SK-N-SH (cell line): ENCODE measurements around the gene GZMH. TPM values are rescaled to one million over a fixed set of nuclear protein-coding genes. Genes with fewer than 3 reads are reported as not detected.

Experiments
- CTCF ChIA-PET: fragments of 300-600, 350-600 bp; formaldehyde crosslinking; extraction: SDS; loops from one replicate; lab custom pipeline; 2021; lab: Yijun Ruan, JAX
- POLR2A ChIA-PET: fragments of 350-600 bp; sonication (Branson Sonifier 250); formaldehyde crosslinking; extraction: SDS; loops from one replicate; lab custom pipeline; 2020; ENCODE audit warnings: antibody characterized with exemption, inconsistent platforms; lab: Yijun Ruan, JAX
- DNase-seq: peaks from one replicate; pipeline ENCODE4 v3.0.0; 2012
- H2AFZ ChIP-seq: fragments of 200-600 bp; sonication (generic); 2 replicates; pipeline ENCODE4 v1.8.1; 2016; ENCODE audit warnings: antibody characterized with exemption, mild to moderate bottlenecking, low read depth
- H3F3A ChIP-seq: fragments of 200-600 bp; sonication (generic); replicated peaks from 2 replicates; pipeline ENCODE3; 2016; ENCODE audit warnings: antibody characterized with exemption, mild to moderate bottlenecking; ENCODE audit not compliant: insufficient read depth
- H3K27ac ChIP-seq, 2 experiments: fragments of 200-500 bp in 1 of 2; fragments of 200-600 bp in 1 of 2; sonication (Bioruptor generic) in 1 of 2; sonication (generic), shearing (Covaris generic) in 1 of 2; 2 replicates each; pipeline versions ENCODE4 v1.5.1 to v1.6.1; 2014 to 2016; ENCODE audit warnings: low read depth in 2 of 2, inconsistent platforms in 1 of 2, low read length in 1 of 2, mild to moderate bottlenecking in 1 of 2, mixed read lengths in 1 of 2
- H3K27me3 ChIP-seq: fragments of 200-600 bp; sonication (generic), shearing (Covaris generic); 2 replicates; pipeline ENCODE4 v1.6.1; 2016; ENCODE audit warnings: mixed run types; ENCODE audit not compliant: insufficient read depth
- H3K36me3 ChIP-seq, 2 experiments: fragments of 200-500 bp in 1 of 2; fragments of 200-600 bp in 1 of 2; sonication (Bioruptor generic) in 1 of 2; sonication (generic) in 1 of 2; replicated peaks in 1 of 2; 2 replicates each; pipeline versions ENCODE3 to v1.5.1; 2014 to 2016; ENCODE audit warnings: low read length in 1 of 2, mild to moderate bottlenecking in 1 of 2; ENCODE audit not compliant: insufficient read depth in 2 of 2, control insufficient read depth in 1 of 2
- H3K4me1 ChIP-seq, 2 experiments: fragments of 200-500 bp in 1 of 2; fragments of 200-600 bp in 1 of 2; sonication (Bioruptor generic) in 1 of 2; sonication (generic), shearing (Covaris generic) in 1 of 2; 2 replicates each; pipeline versions ENCODE4 v1.5.1 to v1.6.1; 2014 to 2016; ENCODE audit warnings: low read depth in 1 of 2, low read length in 1 of 2, mixed run types in 1 of 2; ENCODE audit not compliant: insufficient read depth in 2 of 2, control insufficient read depth in 1 of 2
- H3K4me2 ChIP-seq: fragments of 200-600 bp; sonication (generic), shearing (Covaris generic); 2 replicates; pipeline ENCODE4 v1.6.1; 2017; ENCODE audit warnings: mixed run types
- H3K4me3 ChIP-seq, 2 experiments: fragments of 200-500 bp in 1 of 2; fragments of 200-600 bp in 1 of 2; sonication (Bioruptor generic) in 1 of 2; sonication (generic), shearing (Covaris generic) in 1 of 2; 2 replicates each; pipeline versions ENCODE4 v1.5.1 to v1.8.1; 2014 to 2016; ENCODE audit warnings: low read depth in 2 of 2, inconsistent platforms in 1 of 2, low read length in 1 of 2, mild to moderate bottlenecking in 1 of 2, mixed read lengths in 1 of 2, moderate library complexity in 1 of 2
- H3K79me2 ChIP-seq: fragments of 200-600 bp; sonication (generic); 2 replicates; pipeline ENCODE4 v1.8.1; 2017; ENCODE audit warnings: mild to moderate bottlenecking; ENCODE audit not compliant: insufficient read depth
- H3K9ac ChIP-seq: fragments of 200-600 bp; sonication (generic); 2 replicates; pipeline ENCODE4 v1.6.1; 2017; ENCODE audit warnings: mixed run types
- H3K9me2 ChIP-seq: fragments of 200-600 bp; sonication (generic); 2 replicates; pipeline ENCODE4 v1.6.1; 2017; ENCODE audit warnings: mixed run types
- H3K9me3 ChIP-seq: fragments of 200-600 bp; sonication (generic); 2 replicates; pipeline ENCODE4 v1.6.1; 2017; ENCODE audit warnings: mixed run types, mild to moderate bottlenecking, moderate library complexity
- H4K20me1 ChIP-seq: fragments of 200-600 bp; sonication (generic); 2 replicates; pipeline ENCODE4 v1.6.1; 2017; ENCODE audit warnings: mild to moderate bottlenecking, mixed run types; ENCODE audit not compliant: insufficient read depth
- EZH2phosphoT487 ChIP-seq: fragments of 200-600 bp; sonication (generic); IDR thresholded peaks from 2 replicates; pipeline ENCODE4 v1.6.1; 2017; ENCODE audit warnings: low read depth, mixed run types, mild to moderate bottlenecking, antibody characterized with exemption, moderate library complexity, borderline replicate concordance
- FOXJ3 ChIP-seq: sonication (generic); formaldehyde crosslinking; IDR thresholded peaks from 2 replicates; pipeline ENCODE4 v1.5.1; 2020; ENCODE audit warnings: mild to moderate bottlenecking, missing genetic modification reagents
- GABPA ChIP-seq: IDR thresholded peaks from 2 replicates; pipeline ENCODE4 v1.4.0; 2012; ENCODE audit warnings: low read depth, mild to moderate bottlenecking
- JUND ChIP-seq: IDR thresholded peaks from 2 replicates; pipeline ENCODE4 v1.4.0; 2012
- RAD21 ChIP-seq: IDR thresholded peaks from 2 replicates; pipeline ENCODE4 v1.6.1; 2012; ENCODE audit warnings: mild to moderate bottlenecking, low read length
- RFX5 ChIP-seq: IDR thresholded peaks from 2 replicates; pipeline ENCODE4 v1.6.1; 2012; ENCODE audit warnings: mild to moderate bottlenecking, improper control_type of control experiment, low read length
- TAF1 ChIP-seq: IDR thresholded peaks from 2 replicates; pipeline ENCODE4 v1.6.1; 2012; ENCODE audit warnings: low read depth, mild to moderate bottlenecking, low read length, moderate library complexity, borderline replicate concordance
- WGBS: methylation state at CpG from one replicate; pipeline ENCODE4 v1.1.6; 2017; ENCODE audit warnings: low lambda C conversion rate; 5-methylcytosine and 5-hydroxymethylcytosine counted together
- polyA plus RNA-seq, 3 experiments: library from polyadenylated mRNA; depleted of rRNA; stranded (reverse); fragments of >200 nt; gene quantifications; 2 replicates each; pipeline ENCODE4 v1.2.3, GENCODE V29; 2012
- TF ChIP-seq, protein P1 (sequence below): IDR thresholded peaks from 2 replicates; pipeline ENCODE4 v1.4.0; 2012; ENCODE audit warnings: low read depth, borderline replicate concordance

Gene GZMH
- polyA plus RNA-seq, 1 of the 3 experiments (the other 2 are of a cell fraction), result not detected

DNA sequence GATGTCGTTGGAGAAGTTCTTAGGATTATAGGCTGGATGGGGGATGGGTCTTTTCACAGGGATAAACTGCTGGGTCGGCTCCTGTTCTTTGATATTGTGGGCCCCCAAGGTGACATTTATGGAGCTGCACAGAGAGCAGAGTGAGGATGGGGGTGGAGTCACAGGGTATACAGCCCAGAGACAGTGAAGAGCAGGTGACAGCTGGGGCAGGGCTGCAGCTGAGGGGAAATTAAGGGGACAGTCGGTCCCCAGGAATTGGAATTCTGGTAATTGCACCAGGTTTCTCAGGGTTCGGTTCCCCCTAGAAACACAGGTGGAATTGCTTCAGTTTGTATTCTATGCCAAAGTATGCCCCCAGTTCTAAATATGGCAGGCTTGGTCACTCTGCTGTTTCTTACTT lies 22.9 kb upstream of the GZMH start (continued):
- TF ChIP-seq, protein P1, sequence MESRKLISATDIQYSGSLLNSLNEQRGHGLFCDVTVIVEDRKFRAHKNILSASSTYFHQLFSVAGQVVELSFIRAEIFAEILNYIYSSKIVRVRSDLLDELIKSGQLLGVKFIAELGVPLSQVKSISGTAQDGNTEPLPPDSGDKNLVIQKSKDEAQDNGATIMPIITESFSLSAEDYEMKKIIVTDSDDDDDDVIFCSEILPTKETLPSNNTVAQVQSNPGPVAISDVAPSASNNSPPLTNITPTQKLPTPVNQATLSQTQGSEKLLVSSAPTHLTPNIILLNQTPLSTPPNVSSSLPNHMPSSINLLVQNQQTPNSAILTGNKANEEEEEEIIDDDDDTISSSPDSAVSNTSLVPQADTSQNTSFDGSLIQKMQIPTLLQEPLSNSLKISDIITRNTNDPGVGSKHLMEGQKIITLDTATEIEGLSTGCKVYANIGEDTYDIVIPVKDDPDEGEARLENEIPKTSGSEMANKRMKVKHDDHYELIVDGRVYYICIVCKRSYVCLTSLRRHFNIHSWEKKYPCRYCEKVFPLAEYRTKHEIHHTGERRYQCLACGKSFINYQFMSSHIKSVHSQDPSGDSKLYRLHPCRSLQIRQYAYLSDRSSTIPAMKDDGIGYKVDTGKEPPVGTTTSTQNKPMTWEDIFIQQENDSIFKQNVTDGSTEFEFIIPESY, result no peak
- TF ChIP-seq RAD21, result no peak
- no peak for TF ChIP-seq EZH2phosphoT487
- TF ChIP-seq TAF1, result no peak
- TF ChIP-seq JUND, result no peak
- TF ChIP-seq RFX5, result no peak
- TF ChIP-seq GABPA, result no peak

DNA sequence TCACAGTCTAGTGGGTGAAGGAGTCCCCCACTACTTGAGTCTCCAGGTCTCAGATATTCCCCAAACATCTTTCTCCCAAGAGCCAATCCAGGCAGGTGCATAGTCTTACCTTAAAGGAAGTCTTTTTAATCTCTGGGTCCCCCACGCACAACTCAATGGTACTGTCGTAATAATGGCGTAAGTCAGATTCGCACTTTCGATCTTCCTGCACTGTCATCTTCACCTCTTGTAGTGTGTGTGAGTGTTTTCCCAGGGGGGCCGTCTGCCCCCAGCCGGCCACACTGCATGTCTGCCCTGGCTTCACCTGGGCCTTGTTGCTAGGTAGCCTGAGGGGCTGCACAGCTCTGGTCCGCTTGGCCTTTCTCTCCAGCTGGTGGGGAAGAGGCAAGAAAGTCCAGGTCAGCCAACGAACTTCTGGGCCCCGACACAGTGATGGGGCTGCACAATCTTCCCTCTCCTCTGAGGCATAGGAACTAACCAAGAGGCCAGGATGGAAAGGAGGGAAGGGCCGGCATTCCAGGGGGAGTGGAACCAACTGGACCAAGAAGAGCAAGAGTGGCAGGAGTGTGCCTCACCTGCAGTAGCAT lies 22.4 kb upstream of the GZMH start:
- H3K4me2 ChIP-seq, result no peak overlapping the region
- POLR2A ChIA-PET, result no interaction called here

DNA sequence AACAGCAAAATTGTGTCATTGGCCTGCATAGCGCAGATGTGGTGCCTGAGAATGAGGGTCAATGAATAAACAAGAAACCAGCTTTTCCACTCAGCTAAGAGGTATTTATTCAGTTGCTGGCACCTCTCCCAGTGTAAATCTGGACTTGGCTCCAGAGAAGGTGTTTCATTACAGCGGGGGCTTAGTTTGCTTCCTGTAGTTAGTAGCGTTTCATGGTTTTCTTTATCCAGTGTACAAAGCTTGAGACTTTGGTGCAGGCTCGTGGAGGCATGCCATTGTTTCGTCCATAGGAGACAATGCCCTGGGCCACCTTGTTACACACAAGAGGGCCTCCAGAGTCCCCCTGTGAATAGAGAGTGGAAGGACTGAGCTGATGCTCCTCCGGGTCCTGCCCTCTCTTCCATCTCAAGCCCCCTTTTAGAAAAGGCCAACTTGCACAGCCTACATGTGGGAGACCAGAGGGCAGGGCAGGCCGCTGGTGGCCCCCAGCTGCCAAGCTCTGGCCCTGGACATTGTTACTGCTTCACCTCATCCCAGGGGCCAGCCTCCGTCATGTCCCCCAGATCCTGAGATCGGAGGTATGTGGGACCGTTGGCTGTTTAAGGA lies 21.5 kb upstream of the GZMH start:
- Histone ChIP-seq H4K20me1 (no peaks in the 10 kb centered on the region), H3K27ac (no peak overlapping the region), H3K9me2 (no peaks in the 10 kb centered on the region), H3K4me3 (no peak overlapping the region), H3K9ac (no peak overlapping the region), H2AFZ (no peak overlapping the region), H3K4me2 (no peak overlapping the region), H3K36me3 (no peaks in the 10 kb centered on the region), H3K9me3 (no peaks in the 10 kb centered on the region), H3K79me2 (no peaks in the 10 kb centered on the region), H3K4me1 (no peaks in the 10 kb centered on the region), H3K27me3 (no peaks in the 10 kb centered on the region; the same call in 1 of the 2 replicates), H3F3A (no peaks in the 10 kb centered on the region)
- 7% methylated on average over 9 of the region's 10 CpGs for WGBS
- CTCF ChIA-PET, result no interaction called here
- TF ChIP-seq, protein P1, result no peak
- POLR2A ChIA-PET, result no interaction called here
- no peak for DNase-seq

More for the DNA sequence above, 22.4 kb upstream of the GZMH start:
- no peaks in the 10 kb centered on the region for H4K20me1 ChIP-seq
- H3K27me3 ChIP-seq, result no peaks in the 10 kb centered on the region; the same call in 1 of the 2 replicates
- H3K9ac ChIP-seq, result no peak overlapping the region
- H3F3A ChIP-seq, result no peaks in the 10 kb centered on the region
- H3K4me3 ChIP-seq, result no peak overlapping the region
- H3K9me3 ChIP-seq, result no peaks in the 10 kb centered on the region
- no peak overlapping the region for H2AFZ ChIP-seq
- no peaks in the 10 kb centered on the region for H3K4me1 ChIP-seq
- WGBS, result 21% methylated on average over 6 of the region's 11 CpGs
- no peak overlapping the region for H3K27ac ChIP-seq
- DNase-seq, result no peak
- no peaks in the 10 kb centered on the region for H3K36me3 ChIP-seq
- H3K79me2 ChIP-seq, result no peaks in the 10 kb centered on the region
- no peaks in the 10 kb centered on the region for H3K9me2 ChIP-seq
- no peak for TF ChIP-seq FOXJ3 (CRISPR knock-in tag)
- TF ChIP-seq, protein P1, result no peak
- CTCF ChIA-PET, result no interaction called here
